ENCODE measurements around the gene LRRC28. TPM values are rescaled to one million over a fixed set of nuclear protein-coding genes. Genes with fewer than 3 reads are reported as not detected.

LRRC28 gene
- total and polyA plus RNA-seq, 2 donors (not counting 1 experiment from before 2014, with no cell fraction given): 20.1 to 23.8 TPM

GRCh38 chr15:99423186-99424130 lies 172.2 kb downstream of the LRRC28 start:
- Histone ChIP-seq H3K4me3 (replicated peaks in 1 of 4; ENCODE audit: control extremely low read depth in 1 of 4, insufficient read depth in 1 of 4, low read depth in 3 of 4, low read length in 4 of 4) (no peak overlapping the region), H3K4me2 (ENCODE audit: extremely low read depth, insufficient read depth, low read length) (no peak overlapping the region), H3K79me2 (ENCODE audit: control insufficient read depth, insufficient read depth, low read length) (no peaks in the 10 kb centered on the region), H3K27ac (ENCODE audit: insufficient read depth, low read length) (no peak overlapping the region), H3K4me1 (ENCODE audit: control insufficient read depth, extremely low read depth, insufficient read depth, low read length) (peaks cover 5% of the 10 kb centered on the region), H3K9ac (ENCODE audit: insufficient read depth, low read length) (no peak overlapping the region), H3K27me3 (ENCODE audit: control insufficient read depth, insufficient read depth, low read length) (no peaks in the 10 kb centered on the region), H4K20me1 (ENCODE audit: control insufficient read depth, extremely low read depth, insufficient read depth, low read length) (no peaks in the 10 kb centered on the region), H3K36me3 (ENCODE audit: control insufficient read depth, insufficient read depth, low read length) (no peaks in the 10 kb centered on the region), H3K9me3 (ENCODE audit: control insufficient read depth, insufficient read depth, low read depth, low read length) (no peaks in the 10 kb centered on the region), H2AFZ (ENCODE audit: low read length) (no peak overlapping the region)
- DNase-seq (ENCODE audit: low read depth in 2 of 2): no peak
- TF ChIP-seq CTCF (conservative IDR thresholded peaks at IDR 0.05 in 1 of 2, IDR thresholded peaks at IDR 0.05 in 1 of 2; ENCODE audit: low read depth in 1 of 2, low read length in 2 of 2) (no peak), EZH2 (IDR thresholded peaks at IDR 0.05; ENCODE audit: low read length, missing control alignments) (no peak)

GRCh38 chr15:99424131-99424571 lies 172.9 kb downstream of the LRRC28 start:
- Histone ChIP-seq H3K36me3 (ENCODE audit: control insufficient read depth, insufficient read depth, low read length) (no peaks in the 10 kb centered on the region), H3K27me3 (ENCODE audit: control insufficient read depth, insufficient read depth, low read length) (no peaks in the 10 kb centered on the region), H3K9ac (ENCODE audit: insufficient read depth, low read length) (no peak overlapping the region), H3K79me2 (ENCODE audit: control insufficient read depth, insufficient read depth, low read length) (no peaks in the 10 kb centered on the region), H3K4me1 (ENCODE audit: control insufficient read depth, extremely low read depth, insufficient read depth, low read length) (peaks cover 5% of the 10 kb centered on the region), H4K20me1 (ENCODE audit: control insufficient read depth, extremely low read depth, insufficient read depth, low read length) (no peaks in the 10 kb centered on the region), H3K4me3 (replicated peaks in 1 of 4; ENCODE audit: control extremely low read depth in 1 of 4, insufficient read depth in 1 of 4, low read depth in 3 of 4, low read length in 4 of 4) (no peak overlapping the region), H3K4me2 (ENCODE audit: extremely low read depth, insufficient read depth, low read length) (no peak overlapping the region), H3K9me3 (ENCODE audit: control insufficient read depth, insufficient read depth, low read depth, low read length) (no peaks in the 10 kb centered on the region), H3K27ac (ENCODE audit: insufficient read depth, low read length) (no peak overlapping the region), H2AFZ (ENCODE audit: low read length) (no peak overlapping the region)
- TF ChIP-seq CTCF (conservative IDR thresholded peaks at IDR 0.05 in 1 of 2, IDR thresholded peaks at IDR 0.05 in 1 of 2; ENCODE audit: low read depth in 1 of 2, low read length in 2 of 2) (no peak), EZH2 (IDR thresholded peaks at IDR 0.05; ENCODE audit: low read length, missing control alignments) (no peak)
- DNase-seq (ENCODE audit: low read depth in 2 of 2): no peak

- no peaks in the 10 kb centered on the region for H4K20me1 ChIP-seq (ENCODE audit: control insufficient read depth, extremely low read depth, insufficient read depth, low read length)
- DNase-seq (ENCODE audit: low read depth in 2 of 2): peak; percentile 87 to 90
- no peak overlapping the region for H3K9ac ChIP-seq (ENCODE audit: insufficient read depth, low read length)
- H2AFZ ChIP-seq (ENCODE audit: low read length): no peak overlapping the region
- H3K4me1 ChIP-seq (ENCODE audit: control insufficient read depth, extremely low read depth, insufficient read depth, low read length): peaks cover 5% of the 10 kb centered on the region
- H3K4me3 ChIP-seq (replicated peaks in 1 of 4; ENCODE audit: control extremely low read depth in 1 of 4, insufficient read depth in 1 of 4, low read depth in 3 of 4, low read length in 4 of 4): no peak overlapping the region
- H3K79me2 ChIP-seq (ENCODE audit: control insufficient read depth, insufficient read depth, low read length): no peaks in the 10 kb centered on the region
- no peak for TF ChIP-seq CTCF (conservative IDR thresholded peaks at IDR 0.05 in 1 of 2, IDR thresholded peaks at IDR 0.05 in 1 of 2; ENCODE audit: low read depth in 1 of 2, low read length in 2 of 2)
- no peak for TF ChIP-seq EZH2 (IDR thresholded peaks at IDR 0.05; ENCODE audit: low read length, missing control alignments)
- no peaks in the 10 kb centered on the region for H3K27me3 ChIP-seq (ENCODE audit: control insufficient read depth, insufficient read depth, low read length)
- no peaks in the 10 kb centered on the region for H3K9me3 ChIP-seq (ENCODE audit: control insufficient read depth, insufficient read depth, low read depth, low read length)
- no peaks in the 10 kb centered on the region for H3K36me3 ChIP-seq (ENCODE audit: control insufficient read depth, insufficient read depth, low read length)
- no peak overlapping the region for H3K4me2 ChIP-seq (ENCODE audit: extremely low read depth, insufficient read depth, low read length)
- no peak overlapping the region for H3K27ac ChIP-seq (ENCODE audit: insufficient read depth, low read length)
Observed at GRCh38 chr15:99424978-99425656, 173.8 kb downstream of the LRRC28 start.
